Cardiac fibroblast (primary cell): ENCODE results near the gene FIGNL1.
"Not testable (repeated sequence)": the region's sequence is repeated elsewhere in the genome, so short reads cannot be mapped to it uniquely, and the experiment has no call there.

Experiments used
- DNase-seq, 2 donors: peaks; one replicate each; pipeline versions ENCODE4 v3.0.0 to v3.0.0-alpha.2; 2010; ENCODE audit warnings: low read depth in 2 of 2
- H3K4me3 ChIP-seq, 2 donors: replicated peaks in 1 of 2; 1 replicate in 1 of 2; 2 replicates in 1 of 2; pipeline ENCODE4 v1.5.1; 2011; ENCODE audit warnings: low read depth in 2 of 2, low read length in 2 of 2, mild to moderate bottlenecking in 2 of 2, moderate library complexity in 1 of 2
- TF ChIP-seq, protein P1 (sequence below): IDR thresholded peaks from one replicate; pipeline ENCODE4 v1.5.1; 2011; ENCODE audit warnings: low read depth, mild to moderate bottlenecking, low read length, inconsistent platforms

FIGNL1 gene

DNA sequence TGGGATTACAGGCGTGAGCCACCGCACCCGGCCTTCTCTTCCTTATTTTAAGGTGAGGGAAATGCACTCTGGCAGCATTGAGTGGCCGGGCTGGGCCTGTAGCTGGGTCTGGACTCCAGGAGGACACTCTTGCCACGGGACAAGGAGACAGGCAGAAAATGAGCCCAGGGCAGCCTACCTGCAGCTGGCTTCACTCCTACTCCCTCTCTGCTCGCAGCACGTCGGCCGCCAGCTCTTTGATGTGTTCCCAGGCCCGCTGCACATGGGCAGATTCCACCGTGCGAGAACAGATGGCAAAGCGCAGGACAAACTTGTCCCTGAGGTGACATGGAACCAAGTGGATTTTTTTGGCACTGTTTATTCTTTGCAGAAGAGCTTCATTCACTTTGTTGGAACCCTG is 12.9 kb upstream of the FIGNL1 start:
- no peak for DNase-seq
- H3K4me3 ChIP-seq = no peak overlapping the region
- TF ChIP-seq, protein P1, sequence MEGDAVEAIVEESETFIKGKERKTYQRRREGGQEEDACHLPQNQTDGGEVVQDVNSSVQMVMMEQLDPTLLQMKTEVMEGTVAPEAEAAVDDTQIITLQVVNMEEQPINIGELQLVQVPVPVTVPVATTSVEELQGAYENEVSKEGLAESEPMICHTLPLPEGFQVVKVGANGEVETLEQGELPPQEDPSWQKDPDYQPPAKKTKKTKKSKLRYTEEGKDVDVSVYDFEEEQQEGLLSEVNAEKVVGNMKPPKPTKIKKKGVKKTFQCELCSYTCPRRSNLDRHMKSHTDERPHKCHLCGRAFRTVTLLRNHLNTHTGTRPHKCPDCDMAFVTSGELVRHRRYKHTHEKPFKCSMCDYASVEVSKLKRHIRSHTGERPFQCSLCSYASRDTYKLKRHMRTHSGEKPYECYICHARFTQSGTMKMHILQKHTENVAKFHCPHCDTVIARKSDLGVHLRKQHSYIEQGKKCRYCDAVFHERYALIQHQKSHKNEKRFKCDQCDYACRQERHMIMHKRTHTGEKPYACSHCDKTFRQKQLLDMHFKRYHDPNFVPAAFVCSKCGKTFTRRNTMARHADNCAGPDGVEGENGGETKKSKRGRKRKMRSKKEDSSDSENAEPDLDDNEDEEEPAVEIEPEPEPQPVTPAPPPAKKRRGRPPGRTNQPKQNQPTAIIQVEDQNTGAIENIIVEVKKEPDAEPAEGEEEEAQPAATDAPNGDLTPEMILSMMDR = no peak

GRCh38 chr7:50462361-50462760 is 12.2 kb upstream of the FIGNL1 start:
- H3K4me3 ChIP-seq = no peak overlapping the region
- TF ChIP-seq, protein P1 = no peak
- DNase-seq = no peak

- DNase-seq = no peak
- TF ChIP-seq, protein P1 = no peak
- no peak overlapping the region for H3K4me3 ChIP-seq
These were observed 11.5 kb upstream of the FIGNL1 start for GRCh38 chr7:50461695-50462094.

- not testable (repeated sequence) for DNase-seq, H3K4me3 ChIP-seq
These were observed 9.0 kb upstream of the FIGNL1 start for GRCh38 chr7:50459183-50459582.

GRCh38 chr7:50458651-50459050 is 8.5 kb upstream of the FIGNL1 start:
- not testable (repeated sequence) for H3K4me3 ChIP-seq, DNase-seq

DNA sequence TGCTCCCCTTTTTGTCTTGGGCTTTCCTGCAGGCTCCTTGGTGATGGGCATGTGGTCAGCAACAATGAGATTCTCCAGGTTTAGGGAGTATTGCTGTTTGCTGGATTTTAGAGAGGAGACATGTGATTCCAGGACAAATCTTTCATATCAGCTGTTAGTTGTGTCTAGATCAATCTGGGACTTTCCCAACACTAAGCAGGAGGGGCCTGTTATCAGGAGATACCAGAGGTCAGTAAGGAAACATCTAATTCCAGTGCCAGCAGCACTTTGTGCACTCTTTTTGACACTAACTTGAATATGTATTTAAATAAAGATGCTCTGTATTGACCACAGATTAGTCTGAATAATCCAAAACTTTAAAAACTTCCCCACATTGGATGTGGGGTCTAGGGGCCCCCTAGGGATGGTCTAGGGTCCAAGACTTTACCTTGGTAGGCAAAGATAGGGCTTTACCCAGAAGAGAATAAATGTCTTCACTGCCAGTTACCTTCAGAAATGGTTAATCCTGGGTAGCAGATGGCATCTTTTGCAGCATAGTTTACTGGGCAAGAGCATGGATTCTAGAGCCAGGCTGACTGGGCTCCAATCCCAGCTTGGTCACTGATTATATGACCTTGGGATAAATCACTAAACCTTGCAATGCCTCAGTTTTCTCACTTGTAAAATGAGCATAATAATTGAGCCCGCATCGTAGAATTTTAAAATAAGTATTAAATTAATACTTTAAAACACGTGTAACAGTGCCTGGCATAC is 6.4 kb upstream of the FIGNL1 start:
- H3K4me3 ChIP-seq = no peak overlapping the region
- TF ChIP-seq, protein P1 = no peak
- DNase-seq = no peak

DNA sequence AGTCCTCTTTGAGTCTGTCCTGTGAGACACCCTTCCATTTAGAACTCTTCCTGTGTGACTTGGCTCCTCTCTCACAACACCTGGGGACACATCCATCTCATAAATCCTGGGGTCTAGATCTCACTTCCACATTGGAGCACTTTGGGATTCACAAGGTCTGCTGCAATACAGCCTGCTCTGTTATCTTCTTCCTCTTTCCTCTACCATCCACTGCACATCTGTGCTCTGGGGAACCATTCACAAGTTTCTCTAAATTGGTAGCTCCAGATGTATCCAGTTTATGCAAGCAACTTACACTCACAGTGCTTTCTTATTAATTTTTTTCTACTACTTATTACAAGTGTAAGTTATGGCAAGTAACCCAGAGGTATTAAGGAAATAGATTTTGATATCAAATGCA is 5.5 kb upstream of the FIGNL1 start:
- TF ChIP-seq, protein P1 = no peak
- DNase-seq = no peak

GRCh38 chr7:50454968-50455367 is 4.8 kb upstream of the FIGNL1 start:
- H3K4me3 ChIP-seq = no peak overlapping the region
- TF ChIP-seq, protein P1 = no peak

More for the DNA sequence above, 5.5 kb upstream of the FIGNL1 start:
- no peak overlapping the region for H3K4me3 ChIP-seq

More at GRCh38 chr7:50454968-50455367, 4.8 kb upstream of the FIGNL1 start:
- DNase-seq = no peak
